Measurements from ENCODE around the gene C12orf57. TPM values are rescaled to one million over a fixed set of nuclear protein-coding genes. Genes with fewer than 3 reads are reported as not detected.

Gene C12orf57
- total RNA-seq, 1 donor from 2014 or later: 277 TPM

DNA sequence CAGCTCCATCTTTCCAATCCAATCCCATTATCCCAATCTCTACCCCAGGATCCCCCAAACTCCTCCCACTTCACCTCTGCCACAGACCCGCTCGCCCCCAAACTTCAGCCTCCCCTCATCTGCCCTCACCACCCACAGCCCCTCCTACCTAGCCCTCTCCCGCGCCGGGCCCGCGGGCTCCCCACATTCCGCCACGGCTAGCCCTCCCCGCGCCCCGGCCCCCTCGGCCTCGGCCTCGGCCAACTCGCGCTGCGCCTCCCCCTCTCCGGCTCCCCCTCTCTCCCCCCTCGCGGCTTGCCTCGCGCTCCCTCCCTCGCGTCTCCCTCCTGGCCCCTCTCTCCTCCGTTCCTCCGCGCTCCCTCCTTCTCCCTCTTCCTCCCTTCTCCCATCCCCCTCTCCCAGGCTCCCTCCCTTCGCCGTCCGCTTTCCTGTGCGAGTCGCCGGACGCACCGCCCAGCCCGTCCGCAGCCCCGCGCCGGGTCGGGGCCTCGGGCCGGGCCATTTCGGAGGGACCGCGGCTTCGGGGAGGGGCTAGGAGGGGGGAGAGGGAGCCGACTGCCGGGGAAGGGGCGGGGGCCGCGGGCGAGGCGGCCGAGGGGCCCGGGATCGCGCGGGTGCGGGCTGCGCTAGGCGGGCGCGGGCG lies 16.3 kb upstream of the C12orf57 start, which contains the start of gene ATN1:
Gene ATN1, plus strand, starts transcription at position 581 of the 643 bp plus-strand sequence. CDS start 6,043 bp downstream, outside the sequence.
- Mint-ChIP-seq H3K9me3 (ENCODE audit: low read depth) (no peaks in the 10 kb centered on the region), H3K36me3 (ENCODE audit: insufficient read depth) (peaks cover 2% of the 10 kb centered on the region), H3K4me3 (ENCODE audit: low read depth) (peak within 1 kb of the TSS; percentile 99), H3K4me1 (ENCODE audit: low read depth) (peaks cover 62% of the 10 kb centered on the region), H3K27ac (peak within 1 kb of the TSS; percentile 96), H3K27me3 (no peaks in the 10 kb centered on the region)
- peak; percentile 75 for DNase-seq (ENCODE audit: low spot score, unreplicated experiment)
- TF ChIP-seq, protein P1, sequence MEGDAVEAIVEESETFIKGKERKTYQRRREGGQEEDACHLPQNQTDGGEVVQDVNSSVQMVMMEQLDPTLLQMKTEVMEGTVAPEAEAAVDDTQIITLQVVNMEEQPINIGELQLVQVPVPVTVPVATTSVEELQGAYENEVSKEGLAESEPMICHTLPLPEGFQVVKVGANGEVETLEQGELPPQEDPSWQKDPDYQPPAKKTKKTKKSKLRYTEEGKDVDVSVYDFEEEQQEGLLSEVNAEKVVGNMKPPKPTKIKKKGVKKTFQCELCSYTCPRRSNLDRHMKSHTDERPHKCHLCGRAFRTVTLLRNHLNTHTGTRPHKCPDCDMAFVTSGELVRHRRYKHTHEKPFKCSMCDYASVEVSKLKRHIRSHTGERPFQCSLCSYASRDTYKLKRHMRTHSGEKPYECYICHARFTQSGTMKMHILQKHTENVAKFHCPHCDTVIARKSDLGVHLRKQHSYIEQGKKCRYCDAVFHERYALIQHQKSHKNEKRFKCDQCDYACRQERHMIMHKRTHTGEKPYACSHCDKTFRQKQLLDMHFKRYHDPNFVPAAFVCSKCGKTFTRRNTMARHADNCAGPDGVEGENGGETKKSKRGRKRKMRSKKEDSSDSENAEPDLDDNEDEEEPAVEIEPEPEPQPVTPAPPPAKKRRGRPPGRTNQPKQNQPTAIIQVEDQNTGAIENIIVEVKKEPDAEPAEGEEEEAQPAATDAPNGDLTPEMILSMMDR (IDR thresholded peaks at IDR 0.05; ENCODE audit: unreplicated experiment): no peak

DNA sequence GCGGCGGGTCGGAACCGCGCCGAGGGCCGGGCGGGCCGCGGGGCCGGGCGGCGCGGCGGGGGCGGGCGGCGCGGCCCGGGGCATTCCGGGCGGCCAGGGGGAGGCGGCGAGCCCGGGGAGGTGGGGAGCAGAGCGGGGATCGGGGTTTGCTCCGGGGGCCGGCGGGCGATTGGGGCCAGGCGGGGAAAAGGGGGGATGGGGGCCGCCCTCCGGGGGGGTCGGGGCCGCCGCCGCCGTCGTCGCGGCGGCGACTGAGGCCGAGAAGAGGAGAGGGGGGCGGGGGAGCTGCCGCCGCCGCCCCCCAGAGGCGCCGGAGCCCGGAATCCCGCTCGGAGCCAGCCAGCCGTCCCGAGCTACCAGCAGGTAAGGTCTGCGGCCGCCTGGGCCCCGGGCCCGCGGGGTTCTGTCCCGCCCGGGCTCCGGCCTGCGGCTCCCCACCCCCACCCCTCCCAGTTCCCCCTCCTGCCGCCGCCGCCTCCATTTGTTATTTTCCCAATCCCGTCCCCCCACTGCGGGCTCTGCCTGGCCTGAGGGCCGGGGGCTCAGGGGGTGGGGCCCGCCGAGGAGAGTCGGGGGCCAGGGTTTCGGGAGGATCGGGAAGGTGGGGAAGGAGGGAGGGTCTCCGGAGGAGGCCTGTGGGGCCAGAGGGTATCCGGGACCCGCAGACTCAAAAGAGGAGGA lies 15.7 kb upstream of the C12orf57 start:
- peak overlapping the region; percentile 99 for H3K4me3 Mint-ChIP-seq (ENCODE audit: low read depth)
- no peaks in the 10 kb centered on the region for H3K9me3 Mint-ChIP-seq (ENCODE audit: low read depth)
- H3K4me1 Mint-ChIP-seq (ENCODE audit: low read depth): peaks cover 65% of the 10 kb centered on the region
- TF ChIP-seq, protein P1 (IDR thresholded peaks at IDR 0.05; ENCODE audit: unreplicated experiment): no peak
- no peak for DNase-seq (ENCODE audit: low spot score, unreplicated experiment)
- peak overlapping the region; percentile 95 for H3K27ac Mint-ChIP-seq
- H3K36me3 Mint-ChIP-seq (ENCODE audit: insufficient read depth): no peaks in the 10 kb centered on the region
- H3K27me3 Mint-ChIP-seq: no peaks in the 10 kb centered on the region

DNA sequence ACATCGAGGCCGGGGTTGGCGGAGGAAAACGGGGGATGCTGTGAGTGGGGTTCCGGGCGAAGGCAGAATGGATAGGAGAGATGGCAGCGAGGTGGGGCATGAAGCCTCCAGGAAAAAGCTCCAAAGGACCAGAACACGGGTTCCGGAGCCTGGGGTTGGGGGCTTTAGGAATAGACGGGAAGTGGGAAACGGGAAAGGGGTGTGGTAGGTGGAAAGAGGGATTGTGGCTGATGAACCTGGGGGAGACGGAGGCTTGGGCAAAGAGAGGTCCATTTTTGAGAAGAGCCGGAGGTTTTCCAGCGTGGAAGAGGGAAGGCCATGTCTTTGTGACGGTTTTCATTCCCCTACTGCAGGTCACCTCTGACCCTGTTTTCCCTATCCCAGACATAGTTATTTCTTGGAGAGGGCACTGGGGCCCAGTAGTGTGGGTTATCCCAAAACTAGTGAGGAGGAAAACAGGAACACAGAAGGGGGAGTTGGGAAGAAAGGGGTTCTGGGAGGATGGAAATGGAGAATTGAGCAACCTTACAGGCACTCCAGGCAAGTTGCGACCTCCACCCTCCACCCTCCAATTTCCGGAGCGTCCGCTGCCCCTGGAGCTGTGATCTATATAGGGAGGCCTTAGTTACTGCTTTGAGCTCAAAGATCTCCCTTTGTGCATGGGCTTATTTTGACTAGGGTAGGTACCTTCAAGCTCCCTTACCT lies 15.0 kb upstream of the C12orf57 start:
- Mint-ChIP-seq H3K9me3 (ENCODE audit: low read depth) (no peaks in the 10 kb centered on the region), H3K4me1 (ENCODE audit: low read depth) (peaks cover 65% of the 10 kb centered on the region), H3K27ac (peak overlapping the region; percentile 95), H3K27me3 (no peaks in the 10 kb centered on the region), H3K4me3 (ENCODE audit: low read depth) (peak overlapping the region; percentile 99), H3K36me3 (ENCODE audit: insufficient read depth) (peaks cover 3% of the 10 kb centered on the region)
- no peak for DNase-seq (ENCODE audit: low spot score, unreplicated experiment)
- TF ChIP-seq, protein P1 (IDR thresholded peaks at IDR 0.05; ENCODE audit: unreplicated experiment): no peak

DNA sequence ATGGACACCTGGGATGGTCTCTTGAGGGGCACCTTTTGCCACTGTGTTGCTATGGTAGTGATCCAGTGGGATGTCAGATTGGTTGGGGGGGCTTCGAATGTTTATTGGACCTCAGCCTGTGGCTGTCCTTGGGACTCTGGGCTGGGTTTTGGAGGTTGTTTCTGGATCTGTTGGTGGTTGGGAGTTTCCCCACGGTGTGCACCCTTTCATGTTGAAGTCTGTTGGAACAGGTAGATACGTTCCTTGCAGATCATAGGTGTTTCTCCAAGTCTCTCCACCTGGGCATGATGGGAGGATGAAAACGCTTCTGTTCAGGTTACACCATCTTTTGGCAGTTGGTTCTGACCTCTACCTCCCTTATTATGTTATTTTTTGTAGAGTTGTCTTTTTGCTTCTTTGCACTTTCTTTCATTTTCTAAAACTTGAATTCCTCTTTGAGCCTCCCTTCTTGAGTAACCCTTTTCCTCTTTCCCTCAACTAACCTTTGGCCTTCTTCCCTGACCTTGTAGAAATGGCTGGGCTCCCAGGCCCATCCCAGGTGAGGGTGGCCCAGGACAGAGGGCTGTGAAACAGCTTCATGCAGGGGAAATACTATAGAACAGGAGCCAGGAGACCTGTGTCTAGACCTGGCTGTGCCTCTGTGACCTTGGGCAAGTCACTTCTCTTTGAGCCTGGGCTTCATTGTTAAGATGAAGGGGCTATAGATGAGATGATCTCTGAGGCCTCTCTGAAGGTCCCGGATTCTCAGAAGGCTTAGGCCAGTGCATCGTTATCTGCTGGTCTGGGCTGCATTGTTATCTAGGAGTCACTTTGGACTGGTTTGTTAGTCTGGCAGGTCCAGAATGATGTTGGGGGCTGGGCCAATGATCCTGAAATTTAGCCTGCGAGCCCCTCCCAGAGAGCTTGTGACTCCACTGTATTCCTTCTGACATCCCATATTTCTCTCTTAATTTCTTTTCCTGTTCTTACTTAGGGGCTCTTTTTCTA lies 14.1 kb upstream of the C12orf57 start:
- H3K36me3 Mint-ChIP-seq (ENCODE audit: insufficient read depth): peaks cover 12% of the 10 kb centered on the region
- H3K27me3 Mint-ChIP-seq: no peaks in the 10 kb centered on the region
- TF ChIP-seq, protein P1 (IDR thresholded peaks at IDR 0.05; ENCODE audit: unreplicated experiment): no peak

More for the DNA sequence above, 14.1 kb upstream of the C12orf57 start:
- H3K27ac Mint-ChIP-seq: peak overlapping the region; percentile 95
- peaks cover 57% of the 10 kb centered on the region for H3K4me1 Mint-ChIP-seq (ENCODE audit: low read depth)
- no peaks in the 10 kb centered on the region for H3K9me3 Mint-ChIP-seq (ENCODE audit: low read depth)
- DNase-seq (ENCODE audit: low spot score, unreplicated experiment): no peak
- peak overlapping the region; percentile 99 for H3K4me3 Mint-ChIP-seq (ENCODE audit: low read depth)

Measured in progenitor cell of endocrine pancreas (in vitro differentiated cells).